ENCODE data around the gene GRM1. TPM values are rescaled to one million over a fixed set of nuclear protein-coding genes. Genes with fewer than 3 reads are reported as not detected.

Gene GRM1
- total RNA-seq, 1 donor from 2014 or later, result not detected

- intact Hi-C loops (cut with micrococcal nuclease), result no loop called here
- no peaks in the 10 kb centered on the region for H3K27me3 Mint-ChIP-seq
- H3K27ac Mint-ChIP-seq, result no peak overlapping the region
- no peaks in the 10 kb centered on the region for H3K9me3 Mint-ChIP-seq
- ATAC-seq (ENCODE audit: low read depth) (no peak), DNase-seq (no peak)
- ChIA-PET CTCF (no interaction called here), POLR2A (no interaction called here)
- H3K4me1 Mint-ChIP-seq, result no peaks in the 10 kb centered on the region
- H3K4me3 Mint-ChIP-seq, result no peak overlapping the region
- H3K36me3 Mint-ChIP-seq (ENCODE audit: low read depth), result no peaks in the 10 kb centered on the region
- no peak for TF ChIP-seq CTCF (IDR thresholded peaks at IDR 0.05)
Measured at GRCh38 chr6:146282837-146283236, 254.0 kb downstream of the GRM1 start.

GRCh38 chr6:146284311-146284710, 255.4 kb downstream of the GRM1 start:
- ATAC-seq (ENCODE audit: low read depth) (no peak), DNase-seq (no peak)
- no peaks in the 10 kb centered on the region for H3K9me3 Mint-ChIP-seq
- TF ChIP-seq CTCF (IDR thresholded peaks at IDR 0.05), result no peak
- ChIA-PET POLR2A (no interaction called here), CTCF (no interaction called here)
- no peaks in the 10 kb centered on the region for H3K4me1 Mint-ChIP-seq
- no peaks in the 10 kb centered on the region for H3K27me3 Mint-ChIP-seq
- no peaks in the 10 kb centered on the region for H3K36me3 Mint-ChIP-seq (ENCODE audit: low read depth)
- H3K4me3 Mint-ChIP-seq, result no peak overlapping the region
- intact Hi-C loops (cut with micrococcal nuclease), result no loop called here
- H3K27ac Mint-ChIP-seq, result no peak overlapping the region

- no peak for TF ChIP-seq CTCF (IDR thresholded peaks at IDR 0.05)
- no peaks in the 10 kb centered on the region for H3K27me3 Mint-ChIP-seq
- DNase-seq, result no peak
- no peak for ATAC-seq (ENCODE audit: low read depth)
- H3K27ac Mint-ChIP-seq, result no peak overlapping the region
- intact Hi-C loops (cut with micrococcal nuclease), result no loop called here
- H3K4me3 Mint-ChIP-seq, result no peak overlapping the region
- POLR2A ChIA-PET, result no interaction called here
- CTCF ChIA-PET, result no interaction called here
- no peaks in the 10 kb centered on the region for H3K36me3 Mint-ChIP-seq (ENCODE audit: low read depth)
- no peaks in the 10 kb centered on the region for H3K9me3 Mint-ChIP-seq
- H3K4me1 Mint-ChIP-seq, result no peaks in the 10 kb centered on the region
Measured at GRCh38 chr6:146286961-146287360, 258.1 kb downstream of the GRM1 start.

GRCh38 chr6:146287691-146288369, 259.0 kb downstream of the GRM1 start:
- TF ChIP-seq CTCF (IDR thresholded peaks at IDR 0.05), result no peak
- ChIA-PET CTCF (no interaction called here), POLR2A (no interaction called here)
- Mint-ChIP-seq H3K27ac (no peak overlapping the region), H3K4me3 (no peak overlapping the region), H3K27me3 (no peaks in the 10 kb centered on the region), H3K36me3 (ENCODE audit: low read depth) (no peaks in the 10 kb centered on the region), H3K9me3 (no peaks in the 10 kb centered on the region), H3K4me1 (no peaks in the 10 kb centered on the region)
- DNase-seq (no peak), ATAC-seq (ENCODE audit: low read depth) (no peak)
- intact Hi-C loops (cut with micrococcal nuclease), result no loop called here

- POLR2A ChIA-PET, result no interaction called here
- intact Hi-C loops (cut with micrococcal nuclease), result no loop called here
Measured at GRCh38 chr6:146289816-146290588, 261.1 kb downstream of the GRM1 start.

More at GRCh38 chr6:146289816-146290588, 261.1 kb downstream of the GRM1 start:
- CTCF ChIA-PET, result no interaction called here
- no peak overlapping the region for H3K27ac Mint-ChIP-seq
- no peaks in the 10 kb centered on the region for H3K36me3 Mint-ChIP-seq (ENCODE audit: low read depth)
- no peak overlapping the region for H3K4me3 Mint-ChIP-seq
- no peaks in the 10 kb centered on the region for H3K27me3 Mint-ChIP-seq
- ATAC-seq (ENCODE audit: low read depth) (no peak), DNase-seq (no peak)
- no peaks in the 10 kb centered on the region for H3K9me3 Mint-ChIP-seq
- H3K4me1 Mint-ChIP-seq, result no peaks in the 10 kb centered on the region
- no peak for TF ChIP-seq CTCF (IDR thresholded peaks at IDR 0.05)
